Measurements from ENCODE around the gene DGUOK.

DNA sequence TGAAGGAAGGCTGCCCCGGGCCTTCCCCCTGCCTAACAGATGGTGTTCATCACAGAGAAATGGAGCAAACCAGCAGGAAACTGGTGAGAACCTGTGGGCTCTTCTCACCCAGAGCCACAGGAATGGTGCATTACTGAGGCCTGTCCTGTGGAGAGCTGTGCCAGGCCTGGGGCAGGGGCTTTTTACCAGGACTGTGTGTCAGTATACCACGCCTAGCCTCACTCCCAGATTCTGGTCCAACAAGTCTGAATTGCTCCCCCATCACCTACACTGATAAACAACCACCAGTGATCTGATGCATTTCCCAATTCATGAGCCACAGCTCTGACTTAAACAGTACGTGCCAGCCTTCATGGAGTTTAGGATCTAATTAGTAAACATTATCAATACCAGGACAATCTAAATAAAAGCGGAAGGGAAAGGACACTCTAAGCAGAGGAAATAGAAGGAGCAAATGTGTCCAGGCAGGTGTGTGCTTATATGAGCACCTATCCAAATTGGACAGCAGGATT lies 8.9 kb upstream of the DGUOK start:
- TF ChIP-seq, protein P1, sequence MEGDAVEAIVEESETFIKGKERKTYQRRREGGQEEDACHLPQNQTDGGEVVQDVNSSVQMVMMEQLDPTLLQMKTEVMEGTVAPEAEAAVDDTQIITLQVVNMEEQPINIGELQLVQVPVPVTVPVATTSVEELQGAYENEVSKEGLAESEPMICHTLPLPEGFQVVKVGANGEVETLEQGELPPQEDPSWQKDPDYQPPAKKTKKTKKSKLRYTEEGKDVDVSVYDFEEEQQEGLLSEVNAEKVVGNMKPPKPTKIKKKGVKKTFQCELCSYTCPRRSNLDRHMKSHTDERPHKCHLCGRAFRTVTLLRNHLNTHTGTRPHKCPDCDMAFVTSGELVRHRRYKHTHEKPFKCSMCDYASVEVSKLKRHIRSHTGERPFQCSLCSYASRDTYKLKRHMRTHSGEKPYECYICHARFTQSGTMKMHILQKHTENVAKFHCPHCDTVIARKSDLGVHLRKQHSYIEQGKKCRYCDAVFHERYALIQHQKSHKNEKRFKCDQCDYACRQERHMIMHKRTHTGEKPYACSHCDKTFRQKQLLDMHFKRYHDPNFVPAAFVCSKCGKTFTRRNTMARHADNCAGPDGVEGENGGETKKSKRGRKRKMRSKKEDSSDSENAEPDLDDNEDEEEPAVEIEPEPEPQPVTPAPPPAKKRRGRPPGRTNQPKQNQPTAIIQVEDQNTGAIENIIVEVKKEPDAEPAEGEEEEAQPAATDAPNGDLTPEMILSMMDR (conservative IDR thresholded peaks at IDR 0.05), result no peak
- TF ChIP-seq EZH2 (IDR thresholded peaks at IDR 0.05; ENCODE audit: low read depth), result no peak

Data from PC-9 (cell line).